Uterus (tissue), 2 donors: ENCODE results near the gene BLID.

ENCODE experiments used
- POLR2A ChIP-seq, 2 donors: fragments of 450-650 bp; IDR thresholded peaks; one replicate each; pipeline ENCODE4 v1.6.1; 2016; ENCODE audit warnings: antibody characterized with exemption in 2 of 2, mild to moderate bottlenecking in 1 of 2, moderate library complexity in 1 of 2
- TF ChIP-seq, protein P1 (sequence below), 4 experiments: fragments of 200-600 bp in 2 of 4; fragments of 450-650 bp in 2 of 4; sonication (generic) in 2 of 4; IDR thresholded peaks; one replicate each; pipeline ENCODE4 v1.5.1; 2016 to 2019; ENCODE audit warnings: antibody characterized with exemption in 4 of 4, mild to moderate bottlenecking in 2 of 4, moderate library complexity in 1 of 4

DNA sequence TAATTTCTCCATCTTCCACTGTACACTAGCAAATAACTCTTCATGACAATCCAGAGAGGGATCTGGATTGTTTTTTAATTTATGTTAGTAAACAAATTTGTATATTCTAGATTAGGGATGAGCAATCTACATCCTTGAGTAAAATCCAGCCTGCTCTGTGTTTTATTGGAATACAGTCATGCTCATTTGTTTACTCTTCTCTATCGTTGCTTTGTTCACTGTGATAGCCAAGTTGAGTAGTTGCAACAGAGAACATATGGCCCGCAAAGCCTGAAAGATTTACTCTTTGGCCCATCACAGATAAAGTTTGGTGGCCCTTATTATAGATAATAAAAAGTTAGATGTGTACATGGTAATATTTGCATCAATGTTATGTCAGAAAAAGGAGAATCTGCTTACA lies 6.2 kb upstream of the BLID start:
- TF ChIP-seq, protein P1, sequence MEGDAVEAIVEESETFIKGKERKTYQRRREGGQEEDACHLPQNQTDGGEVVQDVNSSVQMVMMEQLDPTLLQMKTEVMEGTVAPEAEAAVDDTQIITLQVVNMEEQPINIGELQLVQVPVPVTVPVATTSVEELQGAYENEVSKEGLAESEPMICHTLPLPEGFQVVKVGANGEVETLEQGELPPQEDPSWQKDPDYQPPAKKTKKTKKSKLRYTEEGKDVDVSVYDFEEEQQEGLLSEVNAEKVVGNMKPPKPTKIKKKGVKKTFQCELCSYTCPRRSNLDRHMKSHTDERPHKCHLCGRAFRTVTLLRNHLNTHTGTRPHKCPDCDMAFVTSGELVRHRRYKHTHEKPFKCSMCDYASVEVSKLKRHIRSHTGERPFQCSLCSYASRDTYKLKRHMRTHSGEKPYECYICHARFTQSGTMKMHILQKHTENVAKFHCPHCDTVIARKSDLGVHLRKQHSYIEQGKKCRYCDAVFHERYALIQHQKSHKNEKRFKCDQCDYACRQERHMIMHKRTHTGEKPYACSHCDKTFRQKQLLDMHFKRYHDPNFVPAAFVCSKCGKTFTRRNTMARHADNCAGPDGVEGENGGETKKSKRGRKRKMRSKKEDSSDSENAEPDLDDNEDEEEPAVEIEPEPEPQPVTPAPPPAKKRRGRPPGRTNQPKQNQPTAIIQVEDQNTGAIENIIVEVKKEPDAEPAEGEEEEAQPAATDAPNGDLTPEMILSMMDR (IDR thresholded peaks at IDR 0.05) = no peak
- no peak for TF ChIP-seq POLR2A (IDR thresholded peaks at IDR 0.05)
